ENCODE results near the gene SLC35E3.

The SLC35E3 gene

DNA sequence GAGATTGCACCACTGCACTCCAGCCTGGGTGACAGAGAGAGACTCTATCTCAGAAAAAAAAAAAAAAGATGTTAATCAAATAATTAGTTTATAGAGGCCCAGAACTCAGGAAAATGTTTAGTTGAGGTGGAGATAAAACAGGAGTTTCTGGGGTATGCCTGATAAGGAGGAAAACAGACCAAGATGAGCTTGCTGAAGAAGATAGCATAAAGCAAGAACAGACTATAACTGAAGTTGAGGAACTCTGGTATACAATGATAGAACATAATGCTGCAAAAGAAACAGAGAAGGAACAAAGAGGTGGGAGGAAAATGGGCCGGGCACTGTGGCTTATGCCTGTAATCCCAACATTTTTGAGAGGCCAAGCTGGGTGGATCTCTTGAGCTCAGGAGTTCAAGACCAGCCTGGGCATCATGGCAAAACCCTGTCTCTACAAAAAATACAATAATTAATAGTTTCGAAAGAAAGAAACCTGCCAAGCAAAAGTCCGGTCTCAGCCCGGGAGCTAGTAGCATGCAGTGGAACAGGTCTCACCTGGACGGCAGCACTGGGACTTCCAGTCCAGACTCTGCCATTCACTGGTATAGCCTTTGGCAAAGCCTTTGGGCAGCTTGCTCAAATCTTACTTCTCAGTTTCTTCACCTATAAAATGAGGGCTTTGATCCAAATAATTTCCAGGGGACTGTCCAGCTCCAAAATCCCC lies 25.4 kb downstream of the SLC35E3 start:
- DNase-seq = no peak

DNA sequence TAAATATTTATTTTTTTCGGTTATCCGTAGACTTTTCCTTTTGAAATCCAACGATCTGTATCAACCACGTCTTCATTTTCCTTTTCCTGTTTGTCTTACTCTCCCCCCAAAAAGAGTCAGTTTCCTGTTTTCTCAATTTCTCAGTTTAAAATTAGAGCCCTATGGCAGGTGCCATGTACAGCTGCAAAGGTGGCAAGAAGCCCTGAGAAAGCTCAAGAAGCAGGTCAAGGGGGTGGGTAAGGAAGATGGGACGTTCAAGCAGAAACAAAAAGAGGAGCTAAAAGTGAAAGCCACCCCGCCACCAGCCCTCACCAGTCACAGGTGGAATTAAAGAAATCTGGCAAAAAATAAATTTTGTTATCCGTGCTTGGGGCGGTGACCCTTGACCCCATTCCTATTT lies 26.7 kb downstream of the SLC35E3 start:
- no peak for DNase-seq

DNA sequence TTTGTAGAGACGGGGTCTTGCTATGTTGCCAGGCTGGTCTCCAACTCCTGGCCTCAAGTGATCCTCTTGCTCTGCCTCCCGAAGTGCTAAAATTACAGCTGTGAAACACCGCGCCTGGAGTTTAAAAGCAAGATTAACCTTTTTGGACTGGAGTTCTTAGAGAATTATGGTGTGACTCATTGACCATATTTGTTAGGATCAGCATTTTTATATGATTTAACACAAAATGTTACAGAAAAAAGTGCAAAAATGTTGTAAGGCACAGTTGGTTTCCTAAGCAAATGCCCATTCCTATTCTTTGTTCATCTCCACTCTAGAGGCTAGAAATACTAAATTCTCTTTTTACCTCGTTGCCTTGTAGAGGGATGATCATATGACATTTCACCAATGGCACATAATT lies 27.6 kb downstream of the SLC35E3 start:
- DNase-seq = no peak

DNA sequence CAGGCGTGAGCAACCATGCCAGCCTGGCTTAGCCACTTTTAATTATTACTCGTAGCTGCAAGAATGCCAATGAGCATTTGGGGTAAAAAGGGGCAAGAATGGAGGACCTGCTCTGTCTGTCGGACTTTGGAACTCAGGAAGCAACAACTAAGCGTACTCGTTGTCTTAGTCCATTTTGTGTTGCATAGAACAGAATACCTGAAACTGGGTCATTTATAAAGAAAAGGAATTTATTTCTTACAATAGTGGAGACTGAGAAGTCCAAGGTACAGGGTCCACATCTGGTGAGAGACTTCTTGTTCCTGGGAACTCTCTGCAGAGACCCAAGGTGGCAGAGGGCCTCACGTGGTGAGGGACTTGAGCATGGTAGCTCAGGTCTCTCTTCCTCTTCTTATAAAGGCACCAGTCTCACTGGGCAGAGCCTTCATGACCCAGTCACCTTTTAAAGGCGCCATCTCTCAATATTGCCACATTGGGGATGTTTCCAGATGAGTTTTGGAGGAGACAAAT lies 29.2 kb downstream of the SLC35E3 start:
- DNase-seq = no peak

DNA sequence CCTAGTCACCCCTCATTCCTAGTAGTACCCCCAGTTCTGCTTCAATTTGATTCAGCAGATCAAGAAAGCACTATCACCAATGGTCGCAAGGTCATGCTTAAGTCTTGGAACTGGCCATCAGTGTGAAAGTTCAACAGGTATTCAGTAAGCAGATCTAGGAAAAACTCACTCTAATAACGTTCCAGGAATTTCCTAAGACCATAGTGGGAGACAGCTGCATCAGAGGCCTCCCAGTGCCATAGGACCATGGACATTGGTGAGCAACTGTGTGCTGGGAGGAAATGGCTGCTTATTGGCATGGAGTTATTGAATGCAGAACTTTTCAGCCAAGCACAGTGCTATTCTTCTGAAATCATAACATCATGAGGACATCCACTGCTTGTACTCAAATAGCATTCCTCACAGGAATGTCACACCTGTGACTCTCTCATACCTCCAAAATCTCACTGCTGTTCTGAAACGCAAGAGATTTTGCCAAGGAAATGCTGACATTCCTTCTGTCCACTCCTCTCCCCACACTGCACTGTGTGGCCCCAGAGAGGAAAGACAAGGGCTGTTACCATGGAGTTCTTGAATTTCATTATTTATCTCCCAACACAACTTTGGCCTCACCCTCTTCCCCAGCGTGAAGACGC lies 31.1 kb downstream of the SLC35E3 start:
- DNase-seq = no peak

DNA sequence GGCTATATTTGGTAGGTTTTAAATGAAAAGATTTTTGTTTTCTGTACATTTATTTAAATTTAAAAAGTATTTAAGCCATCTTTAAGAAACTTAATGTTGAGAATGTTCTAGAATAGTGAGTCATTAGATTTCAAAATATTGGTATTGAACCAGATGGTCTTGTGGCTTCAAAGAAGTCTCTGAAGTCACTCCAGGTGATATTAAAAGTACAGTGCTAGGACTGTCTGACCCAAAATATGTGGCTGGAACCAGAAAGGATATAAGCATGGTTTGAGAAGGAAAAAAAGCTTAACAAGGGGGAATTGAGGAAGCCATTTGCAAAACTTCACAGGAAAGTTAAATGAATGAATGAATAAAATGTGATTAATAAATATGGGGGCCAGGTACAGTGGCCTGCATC lies 33.3 kb downstream of the SLC35E3 start:
- no peak for DNase-seq

DNA sequence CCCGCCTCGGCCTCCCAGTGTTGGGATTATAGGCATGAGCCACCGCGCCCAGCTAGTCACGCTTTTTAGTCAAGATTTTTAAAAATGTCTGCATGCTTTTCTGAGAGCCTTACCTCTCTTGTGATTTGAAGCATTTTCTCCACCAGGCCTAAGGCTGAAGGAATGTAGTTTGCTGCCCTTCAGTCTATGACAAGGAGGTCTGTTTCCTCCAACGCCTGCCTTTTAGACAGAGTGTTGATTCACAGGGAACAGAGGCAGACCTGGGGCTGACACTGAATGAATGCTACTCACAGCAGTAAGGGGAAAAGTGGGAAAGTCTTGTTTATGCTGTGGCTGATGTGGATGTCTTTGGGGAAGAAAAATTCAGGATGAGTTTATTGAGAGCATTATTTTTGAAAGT lies 34.8 kb downstream of the SLC35E3 start:
- DNase-seq = no peak

DNA sequence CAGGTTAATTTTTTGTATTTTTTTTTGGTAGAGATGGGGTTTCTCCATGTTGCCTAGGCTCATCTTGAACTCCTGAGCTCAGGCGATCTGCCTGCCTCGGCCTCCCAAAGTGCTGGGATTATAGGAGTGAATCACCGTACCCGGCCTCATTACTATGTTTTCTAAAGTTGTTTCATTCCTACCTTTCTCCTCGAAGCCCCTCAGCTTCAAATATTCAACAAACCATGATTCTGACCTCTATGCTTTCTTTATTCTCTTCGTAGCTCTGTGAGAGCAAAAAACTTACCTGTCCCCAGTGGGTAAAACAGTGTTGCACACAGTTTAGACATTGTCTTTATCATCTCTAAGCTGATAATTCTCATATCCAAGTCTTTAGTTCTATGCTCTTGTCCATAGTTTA lies 35.8 kb downstream of the SLC35E3 start:
- DNase-seq = no peak

DNA sequence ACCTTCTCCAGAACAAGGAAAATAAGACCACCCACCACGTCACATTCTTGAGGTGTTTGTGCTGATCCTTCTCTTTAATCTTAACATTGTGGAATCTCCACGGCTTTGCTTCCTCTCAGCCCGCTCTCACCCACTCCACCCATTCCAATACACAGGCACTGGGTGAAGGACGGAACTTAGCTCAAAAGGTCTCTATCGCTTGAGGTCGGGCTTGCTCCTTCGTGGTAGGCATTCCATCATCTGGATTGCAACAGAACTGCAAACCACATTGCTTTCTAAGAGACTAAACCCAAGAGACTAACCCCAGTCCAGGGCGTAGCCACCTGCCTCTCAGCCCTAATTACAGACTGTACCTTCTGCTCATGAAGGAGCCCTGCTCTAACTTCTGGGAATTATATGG lies 38.0 kb downstream of the SLC35E3 start:
- DNase-seq = no peak

DNA sequence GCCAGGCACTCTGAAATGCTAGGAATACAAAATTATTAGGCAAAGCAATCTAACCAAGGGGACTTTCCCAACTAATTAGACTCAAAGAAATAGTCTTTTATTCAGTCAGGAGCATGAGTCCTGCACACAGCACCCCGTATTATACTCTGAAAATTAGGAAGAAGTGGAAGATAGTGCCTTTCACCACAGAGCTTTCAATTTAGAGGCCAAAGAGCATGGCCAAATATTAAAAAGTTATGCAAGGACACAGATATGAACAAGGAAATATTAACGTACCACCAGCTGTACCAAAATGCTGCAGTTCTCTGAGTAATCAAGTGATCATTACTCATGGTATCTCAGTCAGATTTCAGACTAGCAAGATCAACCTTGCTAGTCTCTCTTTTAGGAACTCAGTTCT lies 39.4 kb downstream of the SLC35E3 start:
- no peak for DNase-seq

DNA sequence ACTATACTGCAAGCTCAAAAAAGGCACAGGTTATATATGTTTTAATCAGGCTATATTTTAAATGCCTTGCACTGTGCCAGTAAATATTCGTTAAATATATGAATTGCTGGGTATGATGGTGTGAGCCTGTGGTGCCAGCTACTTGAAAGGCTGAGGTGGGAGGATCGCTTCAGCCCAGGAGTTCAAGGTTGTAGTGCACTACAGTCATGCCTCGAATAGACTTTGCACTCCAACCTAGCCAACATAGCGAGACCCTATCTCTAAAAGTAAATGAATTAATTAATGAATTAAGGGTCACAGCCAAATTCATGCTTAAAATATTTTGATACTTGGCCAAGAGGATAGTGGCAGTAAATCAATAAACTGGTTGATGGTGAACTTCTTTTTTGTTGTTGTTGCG lies 39.8 kb downstream of the SLC35E3 start:
- DNase-seq = no peak

DNA sequence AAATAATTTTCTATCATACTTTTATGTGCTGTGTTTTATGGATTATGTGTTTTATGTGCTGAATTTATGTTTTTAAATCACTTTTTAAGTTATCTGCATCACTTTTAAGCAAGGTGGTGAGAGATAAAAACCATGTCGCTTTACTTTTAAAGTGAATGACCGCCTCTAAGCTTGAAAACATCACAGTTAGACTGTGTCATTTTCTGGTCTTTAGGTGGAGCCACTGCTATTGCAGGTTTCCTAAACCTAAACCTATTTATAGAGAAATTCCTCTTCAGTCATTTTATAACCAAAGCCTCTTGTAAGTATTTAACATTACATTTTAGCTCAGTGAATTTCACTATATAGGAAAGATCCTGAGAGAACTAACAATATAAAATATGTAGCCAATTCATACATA lies 41.0 kb downstream of the SLC35E3 start:
- no peak for DNase-seq

DNA sequence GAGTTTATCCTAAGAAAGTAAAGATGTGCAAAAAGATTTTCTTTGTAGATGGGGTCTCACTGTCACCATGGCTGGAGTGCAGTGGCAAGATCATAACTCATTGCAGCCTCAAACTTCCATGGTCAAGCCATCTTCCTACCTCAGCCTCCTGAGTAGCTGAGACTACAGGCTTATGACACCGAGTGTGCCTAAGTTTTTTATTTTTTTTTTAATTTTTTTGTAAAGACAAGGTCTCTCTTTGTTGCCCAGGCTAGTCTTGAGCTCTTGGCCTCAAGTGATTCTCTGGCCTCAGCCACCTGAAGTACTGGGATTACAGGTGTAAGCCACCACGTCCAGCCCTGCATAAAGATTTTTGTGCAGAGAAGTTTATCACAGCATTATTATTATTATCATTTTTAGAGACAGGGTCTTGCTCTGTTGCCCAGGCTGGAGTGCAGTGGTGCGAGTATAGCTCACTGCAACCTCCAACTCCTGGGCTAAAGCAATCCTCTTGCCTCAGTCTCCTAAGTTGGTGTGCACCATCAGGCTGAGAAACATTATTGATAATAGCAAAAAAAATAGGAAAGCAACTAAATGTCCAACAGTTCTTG lies 42.7 kb downstream of the SLC35E3 start:
- no peak for DNase-seq

DNA sequence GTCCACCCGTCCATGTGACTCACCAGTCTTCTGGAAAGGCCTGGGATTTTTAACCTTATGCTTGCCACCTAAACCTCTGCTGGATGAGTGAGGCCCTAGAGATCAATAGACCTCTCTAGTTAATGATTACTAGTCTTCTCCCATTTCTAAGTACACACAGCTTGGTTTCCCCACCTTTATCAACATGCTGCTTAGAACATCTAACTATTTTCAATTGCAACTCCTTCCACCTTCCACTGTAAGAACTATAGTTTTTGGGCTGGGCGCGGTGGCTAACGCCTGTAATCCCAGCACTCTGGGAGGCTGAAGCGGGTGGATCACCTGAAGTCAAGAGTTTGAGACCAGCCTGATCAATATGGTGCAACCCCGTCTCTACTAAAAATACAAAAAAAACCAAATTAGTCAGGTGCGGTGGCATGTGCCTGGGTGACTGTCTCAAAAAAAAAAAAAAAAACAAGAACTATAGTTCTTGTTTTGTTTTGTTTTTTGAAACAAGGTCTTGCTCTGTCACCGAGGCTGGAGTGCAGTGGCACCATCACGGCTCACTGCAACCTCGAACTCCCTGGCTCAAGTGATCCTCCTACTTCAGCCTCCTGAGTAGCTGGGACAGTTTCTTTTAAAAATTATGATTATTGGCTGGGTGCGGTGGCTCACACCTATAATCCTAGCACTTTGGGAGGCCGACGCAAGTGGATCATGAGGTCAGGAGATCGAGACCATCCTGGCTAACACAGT lies 43.3 kb downstream of the SLC35E3 start:
- DNase-seq = no peak

DNA sequence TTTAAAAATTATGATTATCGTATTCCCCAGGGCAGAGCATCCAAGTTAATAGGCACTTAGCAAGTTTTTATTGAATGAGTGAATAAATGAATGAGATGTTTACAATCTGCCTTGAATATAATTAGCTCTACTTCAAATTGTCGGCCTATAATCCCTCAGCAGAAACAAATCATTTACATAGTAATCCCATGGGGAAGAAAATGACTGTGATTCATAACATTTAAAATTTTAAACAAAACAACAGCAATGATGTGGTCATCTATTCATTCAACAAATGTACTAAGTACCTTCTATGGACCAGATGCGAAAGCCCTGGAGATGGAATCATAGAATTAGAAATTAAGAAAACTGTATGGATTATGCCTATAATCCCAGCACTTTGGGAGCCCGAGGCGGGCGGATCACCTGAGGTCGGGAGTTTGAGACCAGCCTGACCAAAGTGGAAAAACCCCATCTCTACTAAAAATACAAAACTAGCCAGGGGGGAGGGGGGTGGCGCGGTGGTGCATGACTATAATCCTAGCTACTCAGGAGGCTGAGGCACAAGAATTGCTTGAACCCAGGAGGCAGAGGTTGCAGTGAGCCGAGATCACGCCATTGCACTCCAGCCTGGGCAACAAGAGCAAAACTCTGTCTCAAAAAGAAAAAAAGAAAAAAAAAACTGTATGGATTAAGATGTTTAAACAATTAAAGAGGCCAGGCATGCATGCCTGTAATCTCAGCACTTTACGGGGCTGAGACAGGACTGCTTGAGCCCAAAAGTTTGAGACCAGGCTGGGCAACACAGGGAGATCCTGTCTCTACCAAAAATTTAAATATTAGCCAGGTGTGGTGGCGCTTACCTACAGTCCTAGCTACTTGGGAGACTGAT lies 44.3 kb downstream of the SLC35E3 start:
- DNase-seq = no peak

DNA sequence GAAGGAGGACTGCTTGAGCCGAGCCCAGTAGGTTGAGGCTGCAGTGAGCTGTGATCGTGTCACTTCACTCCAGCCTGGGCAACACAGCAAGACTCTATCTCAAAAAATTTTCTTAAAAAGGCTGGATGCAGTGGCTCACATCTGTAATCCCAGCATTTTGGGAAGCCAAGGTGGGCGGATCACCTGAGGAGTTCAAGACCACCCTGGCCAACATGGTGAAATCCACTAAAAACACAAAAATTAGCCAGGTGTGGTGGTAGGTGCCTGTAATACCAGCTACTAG lies 44.9 kb downstream of the SLC35E3 start:
- DNase-seq = no peak

DNA sequence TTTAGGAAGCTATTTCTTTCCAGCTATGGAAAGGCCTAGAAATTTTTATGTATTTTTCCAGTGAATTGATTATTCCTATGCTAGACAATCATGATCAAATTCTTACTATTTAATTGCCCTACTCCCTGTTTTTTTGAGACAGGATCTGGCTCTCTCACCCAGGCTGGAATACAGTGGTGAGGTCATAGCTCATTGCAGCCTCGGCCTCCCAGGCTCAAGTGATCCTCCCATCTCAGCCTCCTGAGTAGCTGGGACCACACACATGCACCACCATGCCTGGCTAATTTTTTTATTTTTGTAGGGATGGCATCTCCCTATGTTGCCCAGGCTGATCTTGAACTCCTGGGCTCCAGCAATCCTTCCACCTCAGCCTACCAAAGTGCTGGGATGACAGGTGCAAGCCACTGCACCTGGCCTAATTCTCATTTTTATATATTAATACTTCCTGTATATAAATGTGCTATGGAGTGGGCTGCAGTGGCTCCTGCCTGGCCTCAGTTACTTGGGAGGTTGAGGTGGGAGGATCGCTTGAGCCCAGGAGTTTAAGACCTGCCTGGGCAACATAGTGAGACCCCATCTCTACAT lies 46.0 kb downstream of the SLC35E3 start:
- no peak for DNase-seq

DNA sequence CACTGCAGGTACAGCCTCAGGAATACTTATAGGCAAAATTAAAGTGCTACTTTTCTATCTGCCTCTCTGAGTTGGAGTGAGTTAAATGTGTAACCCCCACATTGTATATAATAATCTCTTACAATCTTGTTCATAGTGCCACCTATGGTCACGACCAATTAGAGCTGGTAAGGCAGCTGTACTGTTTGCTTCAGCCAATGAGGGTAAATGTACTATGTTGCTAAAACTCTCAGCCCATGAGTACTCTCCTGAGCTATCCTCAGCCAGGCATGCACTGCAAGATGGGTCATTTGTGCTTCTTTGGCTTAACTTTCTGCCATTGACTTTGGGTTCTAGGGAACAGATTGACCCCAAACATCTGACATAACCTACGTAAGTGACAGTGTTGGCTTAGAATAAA lies 47.0 kb downstream of the SLC35E3 start:
- DNase-seq = no peak

DNA sequence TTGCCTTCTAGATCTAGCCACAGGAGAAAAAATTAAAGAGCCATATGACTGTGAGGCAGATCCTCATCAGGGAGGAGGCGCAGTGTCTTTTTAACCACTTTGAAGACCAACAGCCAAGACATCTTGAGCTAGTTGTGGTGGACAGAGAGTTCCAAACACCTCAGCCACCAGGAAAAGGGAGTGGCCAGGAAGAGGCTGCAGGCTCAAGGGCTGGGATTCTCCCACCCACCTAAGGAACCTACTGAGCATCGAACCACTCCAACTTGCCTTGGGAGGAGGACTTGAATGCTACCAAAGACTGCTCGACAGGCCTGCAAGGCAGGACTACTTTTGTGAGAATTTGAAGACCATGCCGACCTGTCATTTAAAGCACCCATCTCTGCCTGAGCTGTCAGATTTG lies 47.5 kb downstream of the SLC35E3 start:
- no peak for DNase-seq

DNA sequence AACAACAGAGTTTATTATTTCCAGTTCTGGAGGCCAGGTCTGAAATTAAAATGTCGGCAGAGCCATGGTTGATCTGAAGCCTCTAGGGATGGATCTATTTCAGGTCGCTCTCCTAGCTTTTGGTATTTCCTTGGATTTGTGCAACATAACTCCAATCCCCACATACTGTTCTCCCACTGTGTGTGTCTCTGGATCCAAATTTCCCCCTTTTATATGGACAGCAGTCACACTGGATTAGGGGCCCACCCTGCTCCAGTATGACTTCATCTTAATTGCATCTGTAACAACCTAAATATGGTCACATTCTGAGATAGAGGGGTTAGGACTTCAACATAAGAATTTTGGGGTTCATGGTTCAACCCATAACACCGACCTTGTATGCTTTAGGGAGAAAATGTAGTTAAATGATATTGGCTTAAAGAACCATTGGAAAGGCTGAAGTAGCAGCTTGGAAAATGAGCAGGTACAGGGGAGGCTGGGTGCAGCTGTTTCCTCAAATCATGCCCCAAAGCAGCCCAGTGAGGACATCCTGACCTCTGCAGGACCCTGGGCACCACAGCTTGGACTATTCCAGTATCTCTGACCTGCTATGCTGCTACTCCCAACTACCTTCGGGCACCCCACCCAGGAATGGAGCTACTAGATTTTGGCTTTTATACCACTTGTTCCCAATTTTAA lies 48.1 kb downstream of the SLC35E3 start:
- no peak for DNase-seq

DNA sequence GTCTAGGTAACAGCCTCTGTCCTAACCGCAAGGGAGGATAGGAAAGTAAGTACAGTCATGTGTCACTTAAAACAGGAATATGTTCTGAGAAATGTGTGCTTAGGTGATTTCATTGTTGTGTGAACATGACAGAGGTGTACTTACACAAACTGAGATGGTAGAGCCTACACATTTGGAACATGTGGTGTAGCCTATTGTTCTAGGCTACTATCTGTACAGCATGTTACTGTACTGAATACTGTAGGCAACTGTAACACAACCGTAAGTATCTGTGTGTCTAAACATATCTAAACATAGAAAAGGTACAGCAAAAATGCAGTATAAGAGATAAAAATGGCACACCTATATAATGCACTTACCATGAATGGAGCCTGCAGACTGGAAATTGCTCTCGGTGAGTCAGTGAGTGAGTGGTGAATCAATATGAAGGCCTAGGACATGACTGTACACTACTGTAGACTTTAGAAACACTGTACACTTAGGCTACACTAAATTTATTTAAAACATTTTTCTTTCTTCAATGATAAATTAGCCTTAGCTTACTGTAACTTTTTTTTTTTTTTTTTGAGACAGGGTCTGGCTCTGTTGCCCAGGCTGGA lies 48.8 kb downstream of the SLC35E3 start:
- no peak for DNase-seq

DNA sequence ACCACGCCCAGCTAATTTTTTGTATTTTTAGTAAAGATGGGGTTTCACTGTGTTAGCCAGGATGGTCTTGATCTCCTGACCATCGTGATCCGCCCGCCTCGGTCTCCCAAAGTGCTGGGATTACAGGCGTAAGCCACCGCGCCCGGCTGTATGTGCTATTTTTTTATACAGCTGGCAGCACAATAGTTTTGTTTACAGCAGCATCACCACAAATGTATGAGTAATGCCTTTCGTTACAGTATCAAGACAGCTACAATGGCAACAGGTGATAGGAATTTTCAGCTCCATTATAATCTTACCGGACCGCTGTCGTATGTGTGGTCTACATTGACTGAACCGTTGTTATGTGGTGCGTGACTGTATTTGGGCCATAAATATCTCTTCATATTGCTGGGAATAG lies 50.4 kb downstream of the SLC35E3 start:
- DNase-seq = no peak
